ENCODE data around the gene TMEM176A. TPM values are rescaled to one million over a fixed set of nuclear protein-coding genes. Genes with fewer than 3 reads are reported as not detected.
"Not testable (repeated sequence)": the region's sequence is repeated elsewhere in the genome, so short reads cannot be mapped to it uniquely, and the experiment has no call there.

The TMEM176A gene
- polyA plus RNA-seq, 3 donors: 14.1 to 285 (median 129) TPM

GRCh38 chr7:150769768-150770167, 30.8 kb upstream of the TMEM176A start:
- Mint-ChIP-seq H3K27me3 (ENCODE audit: low read depth in 3 of 3) (no peaks in the 10 kb centered on the region), H3K4me3 (no peak overlapping the region), H3K9me3 (peaks cover 6 to 18% (median 16%) of the 10 kb centered on the region in 7 donors), H3K36me3 (peaks cover 33 to 68% of the 10 kb centered on the region in 2 donors), H3K4me1 (peaks cover 2% of the 10 kb centered on the region), H3K27ac (no peak overlapping the region)
- H3K36me3 ChIP-seq (replicated peaks in 1 of 2; ENCODE audit: control insufficient read depth in 1 of 2, insufficient read depth in 2 of 2, low read length in 2 of 2): peaks cover 0 to 46% of the 10 kb centered on the region in 2 donors
- no peak overlapping the region for H3K27ac ChIP-seq (ENCODE audit: low read depth in 1 of 2, low read length in 2 of 2)
- no peaks in the 10 kb centered on the region for H4K20me1 ChIP-seq (ENCODE audit: insufficient read depth, low read length)
- H3K79me2 ChIP-seq (ENCODE audit: insufficient read depth, low read length): no peaks in the 10 kb centered on the region
- DNase-seq: no peak
- H3K4me1 ChIP-seq (ENCODE audit: control insufficient read depth in 1 of 2, insufficient read depth in 2 of 2, low read length in 2 of 2): no peaks in the 10 kb centered on the region
- no peak for TF ChIP-seq CTCF (IDR thresholded peaks at IDR 0.05)
- H3K9ac ChIP-seq (ENCODE audit: insufficient read depth, low read length, poor library complexity, severe bottlenecking): no peak overlapping the region
- H3K4me2 ChIP-seq (replicated peaks; ENCODE audit: extremely low read depth, low read length, poor library complexity, severe bottlenecking): no peak overlapping the region
- peaks cover 0 to 3% of the 10 kb centered on the region in 2 donors for H3K9me3 ChIP-seq (replicated peaks in 1 of 2; ENCODE audit: control insufficient read depth in 1 of 2, insufficient read depth in 1 of 2, low read length in 2 of 2)
- H3K4me3 ChIP-seq (replicated peaks in 1 of 3; ENCODE audit: low read depth in 2 of 3, low read length in 3 of 3): no peak overlapping the region
- intact Hi-C loops (cut with micrococcal nuclease): loop anchor here in 1 of 2 donors (5.0 kb wide), 1 partner anchor 38 kb away; no protein-coding TSS in a partner anchor
- WGBS (ENCODE audit: insufficient coverage): no CpG with 5 or more reads among the region's 4 CpGs
- no peaks in the 10 kb centered on the region for H3K27me3 ChIP-seq (ENCODE audit: control insufficient read depth in 2 of 2, insufficient read depth in 2 of 2, low read length in 2 of 2)
- no peak overlapping the region for H2AFZ ChIP-seq (ENCODE audit: insufficient read depth, low read depth, low read length, poor library complexity, severe bottlenecking)

- H2AFZ ChIP-seq (ENCODE audit: insufficient read depth, low read depth, low read length, poor library complexity, severe bottlenecking); H3K27ac Mint-ChIP-seq; DNase-seq; H3K4me3 ChIP-seq (replicated peaks in 1 of 3; ENCODE audit: low read depth in 2 of 3, low read length in 3 of 3); H3K4me3 Mint-ChIP-seq; H3K79me2 ChIP-seq (ENCODE audit: insufficient read depth, low read length); H3K27me3 ChIP-seq (ENCODE audit: control insufficient read depth in 2 of 2, insufficient read depth in 2 of 2, low read length in 2 of 2); H3K27me3 Mint-ChIP-seq (ENCODE audit: low read depth in 3 of 3); H4K20me1 ChIP-seq (ENCODE audit: insufficient read depth, low read length); H3K27ac ChIP-seq (ENCODE audit: low read depth in 1 of 2, low read length in 2 of 2); H3K4me2 ChIP-seq (replicated peaks; ENCODE audit: extremely low read depth, low read length, poor library complexity, severe bottlenecking); H3K9me3 ChIP-seq (replicated peaks in 1 of 2; ENCODE audit: control insufficient read depth in 1 of 2, insufficient read depth in 1 of 2, low read length in 2 of 2); H3K9ac ChIP-seq (ENCODE audit: insufficient read depth, low read length, poor library complexity, severe bottlenecking): not testable (repeated sequence)
- H3K36me3 ChIP-seq (replicated peaks in 1 of 2; ENCODE audit: control insufficient read depth in 1 of 2, insufficient read depth in 2 of 2, low read length in 2 of 2): peaks cover 0 to 20% of the 10 kb centered on the region in 2 donors
- H3K36me3 Mint-ChIP-seq: peaks cover 31 to 68% of the 10 kb centered on the region in 2 donors
- WGBS (ENCODE audit: insufficient coverage): no CpG with 5 or more reads among the region's 1 CpG
- peaks cover 6 to 24% of the 10 kb centered on the region in 2 donors for H3K4me1 ChIP-seq (ENCODE audit: control insufficient read depth in 1 of 2, insufficient read depth in 2 of 2, low read length in 2 of 2)
- H3K4me1 Mint-ChIP-seq: peaks cover 25% of the 10 kb centered on the region
- peaks cover 6 to 22% (median 16%) of the 10 kb centered on the region in 7 donors for H3K9me3 Mint-ChIP-seq
- intact Hi-C loops (cut with micrococcal nuclease): loop anchor here in 1 of 2 donors (5.0 kb wide), 1 partner anchor 33 kb away; no protein-coding TSS in a partner anchor
Measured at GRCh38 chr7:150774131-150774530, 26.4 kb upstream of the TMEM176A start.

All from CD14-positive monocyte (primary cell).